Kidney (tissue), 14 donors: ENCODE measurements around the gene BBOX1. TPM values are rescaled to one million over a fixed set of nuclear protein-coding genes. Genes with fewer than 3 reads are reported as not detected.

Experiments used
- DNase-seq, 5 donors: peaks; one replicate each; pipeline ENCODE4 v3.0.0-alpha.2; 2013 to 2020
- FAIRE-seq: peaks from 2 replicates; lab custom pipeline; 2012; peaks lifted over from hg19 to GRCh38; lab: Jason Lieb, UNC
- H3K27ac ChIP-seq, 2 donors: one replicate each; pipeline ENCODE4 v1.7.0; 2013; ENCODE audit warnings: low read depth in 2 of 2, low read length in 2 of 2, inconsistent platforms in 1 of 2
- H3K27me3 ChIP-seq: one replicate; pipeline ENCODE4 v1.7.1; 2013; ENCODE audit warnings: low read length, inconsistent platforms; ENCODE audit not compliant: control insufficient read depth, insufficient read depth
- H3K36me3 ChIP-seq, 3 donors: one replicate each; pipeline versions ENCODE4 v1.7.0 to v1.7.1; 2013; ENCODE audit warnings: low read length in 3 of 3, control low read depth in 1 of 3, inconsistent platforms in 1 of 3; ENCODE audit not compliant: insufficient read depth in 3 of 3, control insufficient read depth in 2 of 3
- H3K4me1 ChIP-seq, 3 donors: one replicate each; pipeline versions ENCODE4 v1.7.0 to v1.7.1; 2013; ENCODE audit warnings: low read length in 3 of 3, inconsistent platforms in 1 of 3, low read depth in 1 of 3; ENCODE audit not compliant: control insufficient read depth in 2 of 3, insufficient read depth in 2 of 3
- H3K4me3 ChIP-seq, 3 donors: one replicate each; pipeline versions ENCODE4 v1.7.0 to v1.8.1; 2013; ENCODE audit warnings: low read length in 3 of 3, control low read depth in 1 of 3, inconsistent platforms in 1 of 3
- H3K9ac ChIP-seq, 3 donors: one replicate each; pipeline versions ENCODE4 v1.7.0 to v1.7.1; 2013; ENCODE audit warnings: low read length in 3 of 3, control low read depth in 1 of 3, inconsistent platforms in 1 of 3
- H3K9me3 ChIP-seq, 3 donors: one replicate each; pipeline versions ENCODE4 v1.7.0 to v1.7.1; 2013; ENCODE audit warnings: low read length in 3 of 3, control low read depth in 1 of 3, inconsistent platforms in 1 of 3; ENCODE audit not compliant: control insufficient read depth in 2 of 3, insufficient read depth in 1 of 3
- CTCF ChIP-seq: IDR thresholded peaks from 3 replicates; pipeline ENCODE4 v1.5.1; 2012; ENCODE audit warnings: mild to moderate bottlenecking, moderate library complexity, borderline replicate concordance; ENCODE audit not compliant: insufficient read depth; ENCODE audit errors: extremely low read depth
- intact Hi-C: fragments of 100-400 bp; cut with DNase I; formaldehyde crosslinking; loops from one replicate; pipeline ENCODE4 v1.11.1; 2022
- polyA plus RNA-seq: library from polyadenylated mRNA; stranded (reverse); fragments of 350-450 nt; fragmentation: Illumina TruSeq; extraction: RNeasy Lipid Tissue Mini Kit (QIAGEN cat#74804); gene quantifications from one replicate; pipeline ENCODE4 v1.2.3, GENCODE V29; 2014; ENCODE audit warnings: low read depth, low replicate concordance; ENCODE audit not compliant: insufficient read depth
- total RNA-seq: library from RNA; stranded (reverse); fragmentation: NEBNext Ultra II Directional; extraction: Animal tissue kit (Norgen Biotek cat#: 25700); gene quantifications from one replicate; pipeline ENCODE4 v1.2.1, GENCODE V29; 2021
- donor health status: control.
- donor health status: control.
- donor health status: control.
- donor health status: control.
- donor health status: control.
- donor health status: DM: yes; HTN: yes; CAD: no.
- donor health status: Normal renal cell carcinoma (clear cell type).

BBOX1 gene
- total and polyA plus RNA-seq, 2 donors from 2014 or later: 159 to 414 TPM

- FAIRE-seq (no peak), DNase-seq (no peak)
- Histone ChIP-seq H3K4me1 (no peaks in the 10 kb centered on the region), H3K9ac (no peak overlapping the region), H3K27me3 (no peaks in the 10 kb centered on the region), H3K27ac (no peak overlapping the region), H3K9me3 (no peaks in the 10 kb centered on the region), H3K4me3 (no peak overlapping the region), H3K36me3 (no peaks in the 10 kb centered on the region)
- intact Hi-C loops: no loop called here
- TF ChIP-seq CTCF: no peak
Observed at GRCh38 chr11:27112946-27113345, 72.3 kb downstream of the BBOX1 start.

GRCh38 chr11:27115051-27115650 is 74.5 kb downstream of the BBOX1 start:
- Histone ChIP-seq H3K36me3 (peaks cover 0 to 5% (median 0%) of the 10 kb centered on the region in 3 donors), H3K9me3 (no peaks in the 10 kb centered on the region), H3K27ac (no peak overlapping the region), H3K27me3 (no peaks in the 10 kb centered on the region), H3K9ac (no peak overlapping the region), H3K4me1 (no peaks in the 10 kb centered on the region), H3K4me3 (no peak overlapping the region)
- no peak for TF ChIP-seq CTCF
- no peak for FAIRE-seq
- intact Hi-C loops: no loop called here
- no peak for DNase-seq

GRCh38 chr11:27116684-27117083 is 76.1 kb downstream of the BBOX1 start:
- no peak overlapping the region for H3K4me3 ChIP-seq
- H3K9me3 ChIP-seq: no peaks in the 10 kb centered on the region
- H3K4me1 ChIP-seq: peaks cover 0 to 2% (median 0%) of the 10 kb centered on the region in 3 donors
- FAIRE-seq (no peak), DNase-seq (peak in 2 of 5 donors; percentile 62 to 77)
- H3K27me3 ChIP-seq: no peaks in the 10 kb centered on the region
- intact Hi-C loops: no loop called here
- H3K36me3 ChIP-seq: peaks cover 0 to 5% (median 0%) of the 10 kb centered on the region in 3 donors
- no peak overlapping the region for H3K9ac ChIP-seq
- no peak overlapping the region for H3K27ac ChIP-seq
- no peak for TF ChIP-seq CTCF

GRCh38 chr11:27118371-27118770 is 77.8 kb downstream of the BBOX1 start:
- Histone ChIP-seq H3K4me3 (no peak overlapping the region), H3K27ac (no peak overlapping the region), H3K4me1 (peaks cover 0 to 2% (median 0%) of the 10 kb centered on the region in 3 donors), H3K9ac (no peak overlapping the region), H3K9me3 (no peaks in the 10 kb centered on the region), H3K36me3 (peaks cover 0 to 5% (median 0%) of the 10 kb centered on the region in 3 donors), H3K27me3 (no peaks in the 10 kb centered on the region)
- DNase-seq (no peak), FAIRE-seq (no peak)
- no peak for TF ChIP-seq CTCF
- intact Hi-C loops: no loop called here
